ENCODE measurements around the gene FAM3C. TPM values are rescaled to one million over a fixed set of nuclear protein-coding genes. Genes with fewer than 3 reads are reported as not detected.

Gene FAM3C
- total and polyA plus RNA-seq, 4 donors: 36.7 to 68.4 (median 57.2) TPM

- Histone ChIP-seq H3K27me3 (ENCODE audit: control insufficient read depth in 1 of 2, insufficient read depth in 2 of 2, low read length in 1 of 2) (no peaks in the 10 kb centered on the region), H3K4me1 (ENCODE audit: control insufficient read depth in 1 of 2, insufficient read depth in 2 of 2, low read length in 2 of 2) (peaks cover 0 to 1% of the 10 kb centered on the region in 2 donors), H3K27ac (ENCODE audit: low read depth in 1 of 2, low read length in 2 of 2) (no peak overlapping the region), H3K4me3 (ENCODE audit: low read length in 2 of 2) (no peak overlapping the region), H3K9me3 (ENCODE audit: control insufficient read depth, low read length) (no peaks in the 10 kb centered on the region), H3K36me3 (ENCODE audit: control insufficient read depth in 1 of 2, insufficient read depth in 2 of 2, low read length in 1 of 2) (peaks cover 0 to 3% of the 10 kb centered on the region in 2 donors)
- WGBS, 2 donors: 95 to 100% methylated on average over 1 of the region's 1 CpG
- intact Hi-C loops (cut with DNase I): no loop called here
- DNase-seq: no peak
- ATAC-seq (ENCODE audit: low FRiP score): no peak
These were observed 16.2 kb downstream of the FAM3C start for GRCh38 chr7:121379930-121380329.

- H3K27me3 ChIP-seq (ENCODE audit: control insufficient read depth in 1 of 2, insufficient read depth in 2 of 2, low read length in 1 of 2): no peaks in the 10 kb centered on the region
- no peak for DNase-seq
- intact Hi-C loops (cut with DNase I): no loop called here
- ATAC-seq (ENCODE audit: low FRiP score): no peak
- H3K36me3 ChIP-seq (ENCODE audit: control insufficient read depth in 1 of 2, insufficient read depth in 2 of 2, low read length in 1 of 2): peaks cover 0 to 3% of the 10 kb centered on the region in 2 donors
- H3K27ac ChIP-seq (ENCODE audit: low read depth in 1 of 2, low read length in 2 of 2): no peak overlapping the region
- H3K4me1 ChIP-seq (ENCODE audit: control insufficient read depth in 1 of 2, insufficient read depth in 2 of 2, low read length in 2 of 2): no peaks in the 10 kb centered on the region
- no peak overlapping the region for H3K4me3 ChIP-seq (ENCODE audit: low read length in 2 of 2)
- no peaks in the 10 kb centered on the region for H3K9me3 ChIP-seq (ENCODE audit: control insufficient read depth, low read length)
- 86 to 87% methylated on average over 2 of the region's 2 CpGs for WGBS, 2 donors
These were observed 19.1 kb downstream of the FAM3C start for GRCh38 chr7:121376979-121377378.

GRCh38 chr7:121373177-121373576 lies 22.9 kb downstream of the FAM3C start:
- intact Hi-C loops (cut with DNase I): no loop called here
- DNase-seq (no peak), ATAC-seq (ENCODE audit: low FRiP score) (no peak)
- Histone ChIP-seq H3K4me1 (ENCODE audit: control insufficient read depth in 1 of 2, insufficient read depth in 2 of 2, low read length in 2 of 2) (no peaks in the 10 kb centered on the region), H3K27me3 (ENCODE audit: control insufficient read depth in 1 of 2, insufficient read depth in 2 of 2, low read length in 1 of 2) (no peaks in the 10 kb centered on the region), H3K4me3 (ENCODE audit: low read length in 2 of 2) (no peak overlapping the region), H3K9me3 (ENCODE audit: control insufficient read depth, low read length) (no peaks in the 10 kb centered on the region), H3K27ac (ENCODE audit: low read depth in 1 of 2, low read length in 2 of 2) (no peak overlapping the region), H3K36me3 (ENCODE audit: control insufficient read depth in 1 of 2, insufficient read depth in 2 of 2, low read length in 1 of 2) (peaks cover 0 to 2% of the 10 kb centered on the region in 2 donors)

GRCh38 chr7:121372376-121373010 lies 23.6 kb downstream of the FAM3C start:
- WGBS, 2 donors: 95 to 99% methylated on average over 2 of the region's 2 CpGs
- Histone ChIP-seq H3K9me3 (ENCODE audit: control insufficient read depth, low read length) (no peaks in the 10 kb centered on the region), H3K4me3 (ENCODE audit: low read length in 2 of 2) (no peak overlapping the region), H3K4me1 (ENCODE audit: control insufficient read depth in 1 of 2, insufficient read depth in 2 of 2, low read length in 2 of 2) (no peaks in the 10 kb centered on the region), H3K36me3 (ENCODE audit: control insufficient read depth in 1 of 2, insufficient read depth in 2 of 2, low read length in 1 of 2) (peaks cover 0 to 2% of the 10 kb centered on the region in 2 donors), H3K27ac (ENCODE audit: low read depth in 1 of 2, low read length in 2 of 2) (no peak overlapping the region), H3K27me3 (ENCODE audit: control insufficient read depth in 1 of 2, insufficient read depth in 2 of 2, low read length in 1 of 2) (no peaks in the 10 kb centered on the region)
- intact Hi-C loops (cut with DNase I): no loop called here
- no peak for DNase-seq
- ATAC-seq (ENCODE audit: low FRiP score): no peak

- no peaks in the 10 kb centered on the region for H3K27me3 ChIP-seq (ENCODE audit: control insufficient read depth in 1 of 2, insufficient read depth in 2 of 2, low read length in 1 of 2)
- no peak overlapping the region for H3K27ac ChIP-seq (ENCODE audit: low read depth in 1 of 2, low read length in 2 of 2)
- no peaks in the 10 kb centered on the region for H3K4me1 ChIP-seq (ENCODE audit: control insufficient read depth in 1 of 2, insufficient read depth in 2 of 2, low read length in 2 of 2)
- no peak for DNase-seq
- no peak for ATAC-seq (ENCODE audit: low FRiP score)
- peaks cover 0 to 2% of the 10 kb centered on the region in 2 donors for H3K36me3 ChIP-seq (ENCODE audit: control insufficient read depth in 1 of 2, insufficient read depth in 2 of 2, low read length in 1 of 2)
- 40 to 41% methylated on average over 2 of the region's 2 CpGs for WGBS, 2 donors
- intact Hi-C loops (cut with DNase I): no loop called here
- no peaks in the 10 kb centered on the region for H3K9me3 ChIP-seq (ENCODE audit: control insufficient read depth, low read length)
- H3K4me3 ChIP-seq (ENCODE audit: low read length in 2 of 2): no peak overlapping the region
These were observed 24.2 kb downstream of the FAM3C start for GRCh38 chr7:121371883-121372282.

- Histone ChIP-seq H3K4me1 (ENCODE audit: control insufficient read depth in 1 of 2, insufficient read depth in 2 of 2, low read length in 2 of 2) (no peaks in the 10 kb centered on the region), H3K4me3 (ENCODE audit: low read length in 2 of 2) (no peak overlapping the region), H3K27ac (ENCODE audit: low read depth in 1 of 2, low read length in 2 of 2) (no peak overlapping the region), H3K36me3 (ENCODE audit: control insufficient read depth in 1 of 2, insufficient read depth in 2 of 2, low read length in 1 of 2) (peaks cover 0 to 2% of the 10 kb centered on the region in 2 donors), H3K27me3 (ENCODE audit: control insufficient read depth in 1 of 2, insufficient read depth in 2 of 2, low read length in 1 of 2) (no peaks in the 10 kb centered on the region), H3K9me3 (ENCODE audit: control insufficient read depth, low read length) (no peaks in the 10 kb centered on the region)
- DNase-seq (no peak), ATAC-seq (ENCODE audit: low FRiP score) (no peak)
- 56% methylated on average over 1 of the region's 1 CpG for WGBS, 2 donors
- intact Hi-C loops (cut with DNase I): no loop called here
These were observed 24.7 kb downstream of the FAM3C start for GRCh38 chr7:121371367-121371766.

GRCh38 chr7:121369462-121369861 lies 26.6 kb downstream of the FAM3C start:
- Histone ChIP-seq H3K27me3 (ENCODE audit: control insufficient read depth in 1 of 2, insufficient read depth in 2 of 2, low read length in 1 of 2) (no peaks in the 10 kb centered on the region), H3K9me3 (ENCODE audit: control insufficient read depth, low read length) (no peaks in the 10 kb centered on the region), H3K27ac (ENCODE audit: low read depth in 1 of 2, low read length in 2 of 2) (no peak overlapping the region), H3K4me1 (ENCODE audit: control insufficient read depth in 1 of 2, insufficient read depth in 2 of 2, low read length in 2 of 2) (no peaks in the 10 kb centered on the region), H3K4me3 (ENCODE audit: low read length in 2 of 2) (no peak overlapping the region), H3K36me3 (ENCODE audit: control insufficient read depth in 1 of 2, insufficient read depth in 2 of 2, low read length in 1 of 2) (no peaks in the 10 kb centered on the region)
- WGBS, 2 donors: 25 to 29% methylated on average over 2 of the region's 2 CpGs
- ATAC-seq (ENCODE audit: low FRiP score) (no peak), DNase-seq (no peak)
- intact Hi-C loops (cut with DNase I): loop anchor here in 1 of 2 donors (2.0 to 10.0 kb wide), 2 partner anchors 177 to 625 kb away; no protein-coding TSS in a partner anchor

GRCh38 chr7:121366852-121367431 lies 29.2 kb downstream of the FAM3C start:
- DNase-seq (no peak), ATAC-seq (ENCODE audit: low FRiP score) (no peak)
- WGBS, 2 donors: 25 to 28% methylated on average over 2 of the region's 2 CpGs
- no peaks in the 10 kb centered on the region for H3K9me3 ChIP-seq (ENCODE audit: control insufficient read depth, low read length)
- no peak overlapping the region for H3K4me3 ChIP-seq (ENCODE audit: low read length in 2 of 2)
- H3K36me3 ChIP-seq (ENCODE audit: control insufficient read depth in 1 of 2, insufficient read depth in 2 of 2, low read length in 1 of 2): no peaks in the 10 kb centered on the region
- intact Hi-C loops (cut with DNase I): loop anchor here (1.0 to 10.0 kb wide), 2 partner anchors 180 to 628 kb away; no protein-coding TSS in a partner anchor
- H3K27me3 ChIP-seq (ENCODE audit: control insufficient read depth in 1 of 2, insufficient read depth in 2 of 2, low read length in 1 of 2): no peaks in the 10 kb centered on the region
- H3K27ac ChIP-seq (ENCODE audit: low read depth in 1 of 2, low read length in 2 of 2): no peak overlapping the region
- H3K4me1 ChIP-seq (ENCODE audit: control insufficient read depth in 1 of 2, insufficient read depth in 2 of 2, low read length in 2 of 2): no peaks in the 10 kb centered on the region

- no peak overlapping the region for H3K27ac ChIP-seq (ENCODE audit: low read depth in 1 of 2, low read length in 2 of 2)
- WGBS, 2 donors: 86 to 89% methylated on average over 5 of the region's 5 CpGs
- no peaks in the 10 kb centered on the region for H3K27me3 ChIP-seq (ENCODE audit: control insufficient read depth in 1 of 2, insufficient read depth in 2 of 2, low read length in 1 of 2)
- H3K4me3 ChIP-seq (ENCODE audit: low read length in 2 of 2): no peak overlapping the region
- no peaks in the 10 kb centered on the region for H3K9me3 ChIP-seq (ENCODE audit: control insufficient read depth, low read length)
- ATAC-seq (ENCODE audit: low FRiP score) (no peak), DNase-seq (no peak)
- H3K36me3 ChIP-seq (ENCODE audit: control insufficient read depth in 1 of 2, insufficient read depth in 2 of 2, low read length in 1 of 2): peaks cover 0 to 5% of the 10 kb centered on the region in 2 donors
- no peaks in the 10 kb centered on the region for H3K4me1 ChIP-seq (ENCODE audit: control insufficient read depth in 1 of 2, insufficient read depth in 2 of 2, low read length in 2 of 2)
- intact Hi-C loops (cut with DNase I): loop anchor here in 1 of 2 donors (10.0 kb wide), 1 partner anchor 634 kb away; no protein-coding TSS in a partner anchor
These were observed 35.5 kb downstream of the FAM3C start for GRCh38 chr7:121360564-121360963.

Data from aorta (tissue), 5 donors.